HG02798 (cell line): ENCODE data around the gene OBP2A.

Experiments used
- ATAC-seq: cut with Tn5 transposase; IDR thresholded peaks from one replicate; pipeline ENCODE4 v1.9.1; 2021; ENCODE audit warnings: mild to moderate bottlenecking; ENCODE audit not compliant: unreplicated experiment, poor library complexity

OBP2A gene

GRCh38 chr9:135572233-135572632 is 26.3 kb downstream of the OBP2A start:
- no peak for ATAC-seq

GRCh38 chr9:135573124-135573523 is 27.2 kb downstream of the OBP2A start:
- no peak for ATAC-seq

GRCh38 chr9:135574331-135574730 is 28.4 kb downstream of the OBP2A start:
- ATAC-seq = no peak

- no peak for ATAC-seq
Observed at GRCh38 chr9:135574943-135575342, 29.0 kb downstream of the OBP2A start.

- no peak for ATAC-seq
Observed at GRCh38 chr9:135575995-135576631, 30.2 kb downstream of the OBP2A start.

- ATAC-seq = no peak
Observed at GRCh38 chr9:135577256-135577655, 31.3 kb downstream of the OBP2A start.

- no peak for ATAC-seq
Observed at GRCh38 chr9:135579356-135579755, 33.4 kb downstream of the OBP2A start.

- ATAC-seq = no peak
Observed at GRCh38 chr9:135579889-135580660, 34.1 kb downstream of the OBP2A start.

GRCh38 chr9:135580664-135581380 is 34.9 kb downstream of the OBP2A start:
- ATAC-seq = no peak

- ATAC-seq = no peak
Observed at GRCh38 chr9:135581636-135582426, 35.9 kb downstream of the OBP2A start.

GRCh38 chr9:135582541-135582940 is 36.6 kb downstream of the OBP2A start:
- no peak for ATAC-seq

- ATAC-seq = no peak
Observed at GRCh38 chr9:135582966-135583687, 37.2 kb downstream of the OBP2A start.

- ATAC-seq = no peak
Observed at GRCh38 chr9:135583688-135584011, 37.7 kb downstream of the OBP2A start.

GRCh38 chr9:135584371-135584770 is 38.4 kb downstream of the OBP2A start:
- ATAC-seq = no peak

GRCh38 chr9:135584934-135585333 is 39.0 kb downstream of the OBP2A start:
- no peak for ATAC-seq

GRCh38 chr9:135586601-135587109 is 40.7 kb downstream of the OBP2A start:
- ATAC-seq = no peak

GRCh38 chr9:135587658-135588057 is 41.7 kb downstream of the OBP2A start:
- no peak for ATAC-seq

- ATAC-seq = no peak
Observed at GRCh38 chr9:135588371-135588770, 42.4 kb downstream of the OBP2A start.

- no peak for ATAC-seq
Observed at GRCh38 chr9:135588886-135589595, 43.1 kb downstream of the OBP2A start.
